H1 (cell line): ENCODE results near the gene SAP30. TPM values are rescaled to one million over a fixed set of nuclear protein-coding genes. Genes with fewer than 3 reads are reported as not detected.

ENCODE experiments used
- CEBPB ChIP-seq: IDR thresholded peaks from 2 replicates; pipeline ENCODE4 v1.6.1; 2012; ENCODE audit warnings: low read depth, low read length
- PHF8 ChIP-seq: fragments of 200-600 bp; sonication (generic); conservative IDR thresholded peaks from 2 replicates; pipeline ENCODE4 v1.7.1; 2012; ENCODE audit warnings: low read depth, mild to moderate bottlenecking, inconsistent platforms, low read length, moderate library complexity
- SIX5 ChIP-seq: IDR thresholded peaks from 2 replicates; pipeline ENCODE4 v1.6.1; 2011; ENCODE audit warnings: mild to moderate bottlenecking, low read depth, low read length
- polyA plus RNA-seq, 7 experiments: library from polyadenylated mRNA; depleted of rRNA in 3 of 7; stranded (reverse) in 5 of 7; unstranded in 2 of 7; fragments of >200 nt in 5 of 7; fragments of 200-250 nt in 2 of 7; gene quantifications; 1 replicate in 5 of 7; 2 replicates in 1 of 7; 4 replicates in 1 of 7; pipeline versions ENCODE4 v1.2.1 to v1.2.3, GENCODE V29; 2011 to 2013; ENCODE audit warnings: missing spikeins in 2 of 7, mixed read lengths in 2 of 7
- total RNA-seq: library from RNA; stranded (reverse); fragmentation: NEBNext Ultra II Directional; extraction: Animal tissue kit (Norgen Biotek cat#: 25700); gene quantifications from 2 replicates; pipeline ENCODE4 v1.2.1, GENCODE V29; 2021

The SAP30 gene
- total and polyA plus RNA-seq, 2 of the 8 experiments (the other 6 are each of a cell fraction or from before 2014, with no cell fraction given): 7.7 to 21.1 TPM

GRCh38 chr4:173420801-173421200, 50.0 kb downstream of the SAP30 start (continued):
- TF ChIP-seq PHF8: no peak
- no peak for TF ChIP-seq SIX5
- no peak for TF ChIP-seq CEBPB
